AG20443 (cell line): Measurements from ENCODE around the gene HLA-DRB1.
"Not testable (repeated sequence)": the region's sequence is repeated elsewhere in the genome, so short reads cannot be mapped to it uniquely, and the experiment has no call there.

Experiments used
- DNase-seq: peaks from one replicate; pipeline ENCODE4 v3.0.0; 2012; ENCODE audit warnings: low spot score, mixed read lengths

HLA-DRB1 gene

DNA sequence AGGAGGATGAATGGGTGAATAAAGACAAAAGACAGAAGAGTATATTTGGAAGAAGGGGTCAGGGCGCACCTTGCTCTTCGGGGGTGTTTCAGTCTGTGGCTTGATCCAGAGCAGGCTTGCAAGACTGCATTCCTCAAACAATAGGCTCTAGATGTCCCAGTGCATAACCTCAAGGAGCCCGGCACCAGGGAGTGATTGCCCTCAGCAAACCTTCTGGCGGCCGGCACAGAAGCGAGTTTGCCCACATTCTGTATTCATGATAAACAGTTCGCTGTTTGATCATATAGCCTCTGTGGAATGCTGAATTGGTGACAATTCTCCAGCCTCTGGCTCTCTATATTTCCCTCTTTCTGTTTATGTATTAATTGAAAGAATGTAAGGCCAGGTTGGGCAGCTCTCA is 29.9 kb downstream of the HLA-DRB1 start:
- DNase-seq: no peak

DNA sequence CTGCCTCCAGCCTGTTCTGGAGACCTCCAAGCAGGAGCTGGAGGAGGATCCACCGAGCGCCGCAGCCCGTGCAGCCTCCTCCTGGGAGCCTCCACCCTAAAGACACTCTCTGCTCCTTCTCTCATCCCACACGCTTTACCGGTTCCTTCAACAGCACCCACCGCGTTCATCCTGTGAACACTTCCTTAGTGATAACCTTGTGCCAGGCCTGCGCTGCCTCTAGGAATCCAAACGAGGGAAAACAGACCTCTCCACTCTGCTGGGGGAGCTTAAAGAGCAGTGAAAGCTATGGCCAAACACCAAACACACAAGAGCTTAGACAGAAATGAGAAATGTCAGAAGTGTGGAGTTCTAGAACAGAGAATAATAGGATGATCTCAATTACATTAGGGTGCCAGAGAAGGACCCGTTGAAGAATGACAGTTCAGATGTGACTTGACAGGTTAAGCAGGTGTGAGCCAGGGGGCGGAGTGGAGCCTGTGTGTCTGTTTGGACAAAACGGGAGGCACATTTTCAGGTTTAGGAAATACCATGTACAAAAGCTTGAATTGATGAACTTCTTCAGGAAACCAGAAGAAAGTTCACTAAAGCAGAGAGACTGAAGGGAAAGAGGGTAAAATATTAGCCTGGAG is 31.1 kb downstream of the HLA-DRB1 start:
- DNase-seq: no peak

DNA sequence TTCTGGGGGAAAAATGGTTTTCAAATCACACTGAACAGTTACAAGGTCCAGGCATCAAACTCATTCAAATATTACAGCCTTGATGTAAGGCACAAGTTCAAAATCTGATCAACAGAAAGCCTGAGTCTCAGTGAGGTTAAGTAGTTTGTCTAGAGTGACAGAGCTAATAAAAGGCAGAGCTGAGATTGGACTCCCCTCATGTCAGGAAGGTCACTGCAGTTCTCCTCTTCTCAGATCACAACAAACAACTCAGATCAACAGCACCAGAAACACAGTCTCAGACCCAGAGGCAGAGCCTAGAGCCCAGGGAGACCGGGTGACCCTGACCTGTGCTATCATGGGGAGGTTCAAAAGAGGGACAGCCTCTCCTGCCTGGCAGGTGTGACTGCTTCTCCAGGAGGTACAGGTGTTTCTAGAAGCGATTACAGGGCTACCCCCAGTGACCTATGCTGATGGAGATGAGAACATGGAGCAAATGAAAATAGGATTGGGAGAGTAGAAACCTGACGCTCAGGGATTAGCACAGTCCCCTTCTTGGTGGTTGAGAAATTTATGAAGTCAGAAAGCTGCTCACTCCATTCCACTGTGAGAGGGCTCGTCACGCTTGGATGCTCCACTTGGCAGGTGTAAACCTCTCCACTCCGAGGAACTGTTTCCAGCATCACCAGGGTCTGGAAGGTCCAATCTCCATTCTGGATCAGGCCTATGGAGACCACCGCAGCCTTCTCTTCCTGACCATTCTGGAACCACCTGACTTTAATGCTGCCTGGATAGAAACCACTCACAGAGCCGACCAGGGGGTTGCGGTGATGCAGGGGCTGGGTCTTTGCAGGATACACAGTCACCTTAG is 35.3 kb downstream of the HLA-DRB1 start:
- no peak for DNase-seq

DNA sequence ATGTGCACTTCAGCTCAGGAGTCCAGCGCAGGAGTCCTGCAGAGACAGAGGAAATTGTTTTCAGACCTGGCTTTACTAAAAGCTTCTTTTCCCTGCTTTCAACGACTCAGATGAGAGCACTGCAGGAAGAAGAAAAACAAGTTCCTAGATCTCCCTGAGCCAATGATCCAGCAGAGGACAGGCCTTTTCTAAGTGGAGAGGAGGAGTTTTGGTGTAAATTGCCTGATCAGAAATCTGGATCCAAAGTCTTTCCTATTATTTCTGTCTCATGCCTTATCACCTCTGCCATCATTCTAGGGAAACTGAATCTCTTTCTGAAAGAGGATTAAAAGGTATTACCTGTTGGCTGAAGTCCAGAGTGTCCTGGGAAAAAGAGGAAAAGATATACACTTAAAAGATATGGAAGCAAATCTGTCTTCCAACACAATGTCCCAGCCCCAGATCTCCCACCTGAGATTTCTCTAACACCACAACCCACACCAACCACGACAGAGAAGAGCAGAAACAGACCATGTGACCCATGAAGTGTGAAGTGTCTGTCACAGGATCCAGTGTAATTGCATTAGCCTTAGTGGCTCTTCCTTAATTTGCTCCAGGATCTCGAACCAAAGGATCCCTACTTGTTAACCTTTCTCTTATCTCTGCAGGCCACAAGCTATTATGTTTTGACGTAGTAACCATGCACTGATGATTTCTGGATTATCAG is 36.5 kb downstream of the HLA-DRB1 start:
- no peak for DNase-seq

DNA sequence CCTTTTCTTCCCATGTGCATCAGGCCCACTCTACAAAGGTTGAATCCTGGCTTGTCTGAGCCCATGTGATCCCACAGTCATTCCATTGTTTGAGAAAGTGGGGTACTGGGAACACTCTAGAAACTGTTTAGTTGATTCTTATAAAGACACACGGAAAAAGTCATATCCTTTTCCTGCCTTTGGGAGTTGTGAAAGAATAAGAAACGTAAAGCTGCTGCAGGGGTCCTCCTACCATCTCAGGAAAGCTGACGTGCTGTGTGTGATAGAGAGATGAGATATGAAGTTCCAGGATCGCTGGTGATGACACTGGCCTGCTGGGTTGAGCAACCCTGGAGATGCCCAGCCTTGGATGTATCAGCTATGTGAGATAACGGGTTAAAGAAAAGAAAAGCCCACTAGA is 38.2 kb downstream of the HLA-DRB1 start:
- DNase-seq: no peak

DNA sequence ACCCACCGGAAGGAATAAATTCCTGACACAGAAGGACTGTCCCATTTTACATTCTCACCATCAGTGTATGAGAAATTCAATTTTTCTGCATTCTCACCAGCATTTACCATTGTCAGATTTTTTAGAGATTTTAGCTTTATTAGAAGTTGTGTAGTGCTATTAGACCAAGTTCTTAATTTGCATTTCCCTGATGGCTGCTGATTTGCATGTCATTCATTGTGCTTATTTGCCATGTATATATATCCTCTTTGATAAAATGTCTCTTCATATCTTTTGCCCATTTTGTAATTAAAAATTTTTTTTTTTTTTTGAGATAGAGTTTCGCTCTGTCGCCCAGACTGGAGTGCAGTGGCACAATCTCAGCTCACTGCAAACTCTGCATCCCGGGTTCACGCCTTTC is 49.8 kb downstream of the HLA-DRB1 start:
- DNase-seq: no peak

DNA sequence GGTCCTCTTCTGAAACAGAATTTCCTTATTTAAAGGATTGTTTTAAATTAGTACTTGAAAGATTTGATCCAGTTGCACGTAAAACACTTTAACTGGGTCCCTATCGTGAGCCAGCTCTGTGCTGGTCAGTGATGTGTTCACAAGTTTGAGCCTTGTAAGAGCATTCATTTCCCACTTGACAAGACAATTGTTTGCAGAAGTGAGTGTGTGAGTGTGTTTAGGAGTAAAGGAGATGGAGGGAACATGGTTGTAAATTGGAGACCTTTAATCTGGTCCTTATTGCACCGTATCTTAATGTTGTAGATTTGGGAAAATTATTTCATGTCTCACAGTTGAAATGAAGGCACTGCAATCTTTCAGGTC is 59.2 kb downstream of the HLA-DRB1 start:
- not testable (repeated sequence) for DNase-seq

DNA sequence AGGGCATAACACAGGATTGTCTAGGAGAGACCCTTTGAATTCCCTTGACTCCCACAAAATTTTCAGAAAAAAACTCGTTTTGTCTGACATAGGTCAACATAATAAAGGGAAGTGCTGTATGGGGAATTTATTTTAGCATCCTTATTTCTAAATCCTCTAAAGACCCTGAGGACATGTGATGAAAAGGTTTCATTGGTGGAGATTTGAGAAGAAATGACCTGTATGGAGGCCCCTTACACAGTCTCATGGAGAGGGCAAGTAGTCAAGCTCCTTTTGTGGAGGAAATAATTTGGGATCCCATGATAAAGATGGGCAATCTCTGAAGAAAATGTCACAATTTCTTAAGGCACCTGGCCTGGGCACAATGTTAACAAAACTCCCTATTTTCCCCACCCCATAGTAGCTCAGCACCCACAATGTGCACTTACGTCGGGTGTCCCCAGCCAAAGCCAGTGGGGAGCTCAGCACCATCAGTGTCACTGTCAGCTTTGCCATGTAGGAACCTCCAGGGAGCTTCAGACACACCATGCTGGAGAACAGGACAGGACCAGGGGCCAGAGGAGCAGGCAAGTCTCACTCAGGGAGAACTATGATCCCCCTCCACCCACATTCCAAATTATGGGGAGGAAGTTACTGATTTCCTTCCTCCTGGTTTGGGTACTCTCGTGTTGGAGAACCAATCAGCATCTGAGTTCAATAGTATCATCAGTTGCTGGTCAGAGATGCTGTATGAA is 59.8 kb downstream of the HLA-DRB1 start, which contains the start of gene HLA-DRB5:
TSS of gene HLA-DRB5 (minus strand) at position 591 of the 734 bp plus-strand sequence. CDS start at position 528, 63 bp downstream.
- DNase-seq: no peak
